Cerebellar cortex (tissue), 1 donor: ENCODE results near the gene CHMP2A.
"Not testable (repeated sequence)": the region's sequence is repeated elsewhere in the genome, so short reads cannot be mapped to it uniquely, and the experiment has no call there.

Source experiments
- DNase-seq: peaks from one replicate; pipeline ENCODE4 v3.0.0-alpha.2; 2015; ENCODE audit warnings: low spot score

CHMP2A gene

DNA sequence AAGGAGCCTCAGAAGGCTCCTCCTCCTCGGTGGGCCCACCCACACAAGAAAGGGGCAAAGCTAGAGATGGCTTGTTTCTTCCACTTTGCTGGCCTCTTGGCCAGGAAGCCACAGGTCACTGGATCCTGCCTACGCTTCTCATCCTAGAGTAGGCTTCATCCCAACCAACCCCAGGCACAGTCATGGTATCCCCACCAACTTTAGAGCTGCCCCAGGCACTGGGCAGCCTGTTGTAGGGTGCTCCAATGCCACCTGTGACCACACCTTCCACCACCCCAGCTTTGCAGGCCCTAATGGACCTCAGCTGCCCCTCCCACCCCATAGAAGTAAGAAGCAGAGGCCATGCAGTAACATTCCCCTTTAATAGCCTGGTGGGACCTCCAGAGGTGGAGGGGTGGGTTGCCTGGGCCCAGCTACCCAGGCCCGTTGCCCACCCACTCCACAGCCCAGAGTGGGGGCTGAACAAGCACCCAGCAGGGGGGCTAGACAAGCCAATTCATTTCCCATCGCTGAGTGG is 522 bp upstream of the CHMP2A start:
- DNase-seq: no peak

DNA sequence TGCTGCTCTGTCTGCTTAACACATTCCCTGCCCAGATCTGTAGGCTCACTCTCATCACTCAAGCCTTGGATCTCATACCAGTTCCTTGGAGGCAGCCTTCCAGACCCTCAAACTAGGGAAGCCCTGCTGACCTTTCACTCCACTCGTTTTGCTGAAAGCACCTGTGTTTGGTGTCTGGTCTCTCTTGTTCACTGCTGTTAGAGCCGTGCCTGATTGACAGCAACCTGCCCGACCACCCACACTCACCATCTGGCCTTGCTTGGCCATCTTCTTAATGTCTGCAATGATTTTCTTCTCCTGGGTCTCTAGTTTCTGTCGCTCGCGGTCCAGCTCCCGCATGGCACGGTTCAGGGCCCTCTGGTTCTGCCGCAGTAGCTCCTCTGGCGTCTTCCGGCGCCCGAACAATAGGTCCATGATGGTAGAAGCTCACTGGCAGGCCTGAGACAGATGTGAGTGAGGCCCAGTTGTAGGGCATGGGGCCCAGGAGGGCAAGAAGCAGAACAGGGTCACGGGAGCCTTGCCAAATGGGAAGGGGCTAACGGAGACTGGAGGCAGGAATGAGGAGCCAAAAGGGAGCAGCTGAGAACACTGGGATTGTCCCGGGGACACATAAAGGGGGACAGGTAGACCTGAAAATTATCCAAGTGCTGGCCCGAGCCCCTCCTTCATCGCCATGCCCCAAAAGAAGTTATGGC is 959 bp downstream of the CHMP2A start:
- DNase-seq: no peak

DNA sequence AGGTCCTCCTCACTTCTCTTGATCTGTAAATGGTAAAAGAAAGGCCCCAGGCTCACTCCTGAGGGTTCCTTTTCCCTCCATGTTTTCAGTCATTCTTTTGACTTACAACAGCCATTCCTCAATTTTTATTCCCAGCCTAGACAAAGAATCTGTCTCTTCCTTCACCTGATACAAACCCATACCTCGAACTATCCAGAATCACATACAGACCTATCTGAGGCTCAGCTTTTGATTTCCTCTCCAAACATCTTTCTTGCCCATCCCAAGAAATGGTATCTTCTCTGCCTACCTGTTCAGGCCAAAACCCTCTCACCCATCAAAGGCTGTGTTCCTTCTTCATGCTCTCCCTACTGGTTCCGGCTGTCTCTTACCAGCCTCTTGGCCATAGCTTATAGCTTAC is 2.2 kb downstream of the CHMP2A start:
- no peak for DNase-seq

DNA sequence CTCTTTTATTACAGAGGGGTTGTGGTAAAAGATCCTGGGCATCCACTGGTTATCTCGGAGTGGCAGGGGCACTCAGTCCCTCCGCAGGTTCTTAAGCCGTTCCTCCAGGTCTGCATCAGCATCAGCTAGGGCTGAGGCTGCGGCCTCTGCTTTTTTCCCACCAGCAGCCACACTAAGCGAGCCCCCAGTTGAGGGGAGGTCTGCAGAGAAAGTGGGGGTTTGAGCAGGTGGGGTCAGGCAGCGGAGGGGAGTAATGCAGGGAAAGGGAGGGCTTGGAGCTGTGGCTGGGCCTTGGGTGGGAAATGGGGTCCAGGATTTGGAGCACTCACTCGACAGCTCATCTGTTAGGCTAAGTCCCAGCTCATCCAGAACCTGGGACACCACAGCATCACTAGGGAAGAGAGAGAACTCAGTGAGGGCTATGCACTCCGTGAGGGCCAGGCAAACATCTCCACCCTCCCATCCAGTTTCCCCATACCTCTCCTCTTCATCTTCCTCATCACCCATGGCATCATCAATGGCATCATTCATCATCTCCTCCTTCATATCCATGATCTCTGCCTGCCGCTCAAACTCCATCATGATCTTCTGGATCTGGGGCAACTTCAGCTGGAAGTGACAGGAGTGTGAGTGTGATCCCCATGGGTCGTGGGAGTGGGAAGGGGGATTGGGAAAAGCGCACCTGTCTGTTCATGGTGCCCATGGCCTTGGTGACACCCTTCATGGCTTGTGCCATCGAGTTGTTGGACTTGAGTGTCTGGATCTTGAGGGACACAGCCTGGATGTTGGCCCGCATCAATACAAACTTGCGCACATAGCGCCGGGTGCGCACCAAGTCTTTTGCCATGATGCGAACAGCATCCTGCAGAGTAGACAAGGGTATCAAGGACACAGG is 3.1 kb downstream of the CHMP2A start:
- DNase-seq: no peak

DNA sequence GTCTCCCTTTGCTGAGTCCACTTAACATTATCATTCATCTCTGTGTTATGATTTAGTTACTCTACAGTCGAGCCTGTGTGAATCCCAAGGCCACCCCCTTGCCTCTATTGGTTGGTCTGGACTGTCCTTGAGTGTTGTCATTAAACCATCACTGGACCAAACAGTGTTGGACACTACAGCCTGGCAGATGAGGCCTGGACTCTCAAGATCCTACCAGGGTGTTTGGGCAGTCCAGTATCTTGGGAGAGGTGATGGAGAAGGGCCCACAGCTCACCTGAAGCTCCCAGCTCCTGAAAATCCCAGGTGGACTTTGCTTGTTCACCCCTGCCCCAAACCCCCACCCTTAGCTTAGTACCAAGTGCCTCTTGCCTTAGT is 3.8 kb downstream of the CHMP2A start:
- no peak for DNase-seq

DNA sequence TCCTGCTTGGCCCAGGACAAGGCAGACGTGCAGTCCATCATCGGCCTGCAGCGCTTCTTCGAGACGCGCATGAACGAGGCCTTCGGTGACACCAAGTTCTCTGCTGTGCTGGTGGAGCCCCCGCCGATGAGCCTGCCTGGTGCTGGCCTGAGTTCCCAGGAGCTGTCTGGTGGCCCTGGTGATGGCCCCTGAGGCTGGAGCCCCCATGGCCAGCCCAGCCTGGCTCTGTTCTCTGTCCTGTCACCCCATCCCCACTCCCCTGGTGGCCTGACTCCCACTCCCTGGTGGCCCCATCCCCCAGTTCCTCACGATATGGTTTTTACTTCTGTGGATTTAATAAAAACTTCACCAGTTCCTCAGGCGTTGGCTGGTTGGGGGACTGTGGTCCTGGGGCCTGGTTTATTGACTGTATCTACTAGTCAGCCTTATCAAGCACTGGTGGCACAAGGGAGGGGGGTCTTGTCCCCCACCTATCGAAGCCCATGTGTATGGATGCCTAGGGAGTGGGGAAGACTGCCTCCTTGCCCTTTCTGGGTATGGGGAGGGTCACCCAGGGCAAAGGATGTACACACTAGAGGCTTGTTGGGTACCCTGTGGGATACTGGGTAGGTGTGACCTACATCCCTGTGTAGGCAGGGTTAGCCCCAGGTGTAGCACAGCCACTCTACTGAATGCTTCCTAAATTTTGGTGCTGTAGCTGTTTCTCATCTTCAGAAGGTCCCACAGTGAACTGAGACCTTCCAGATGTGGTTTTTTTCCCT is 4.4 kb downstream of the CHMP2A start:
- no peak for DNase-seq

DNA sequence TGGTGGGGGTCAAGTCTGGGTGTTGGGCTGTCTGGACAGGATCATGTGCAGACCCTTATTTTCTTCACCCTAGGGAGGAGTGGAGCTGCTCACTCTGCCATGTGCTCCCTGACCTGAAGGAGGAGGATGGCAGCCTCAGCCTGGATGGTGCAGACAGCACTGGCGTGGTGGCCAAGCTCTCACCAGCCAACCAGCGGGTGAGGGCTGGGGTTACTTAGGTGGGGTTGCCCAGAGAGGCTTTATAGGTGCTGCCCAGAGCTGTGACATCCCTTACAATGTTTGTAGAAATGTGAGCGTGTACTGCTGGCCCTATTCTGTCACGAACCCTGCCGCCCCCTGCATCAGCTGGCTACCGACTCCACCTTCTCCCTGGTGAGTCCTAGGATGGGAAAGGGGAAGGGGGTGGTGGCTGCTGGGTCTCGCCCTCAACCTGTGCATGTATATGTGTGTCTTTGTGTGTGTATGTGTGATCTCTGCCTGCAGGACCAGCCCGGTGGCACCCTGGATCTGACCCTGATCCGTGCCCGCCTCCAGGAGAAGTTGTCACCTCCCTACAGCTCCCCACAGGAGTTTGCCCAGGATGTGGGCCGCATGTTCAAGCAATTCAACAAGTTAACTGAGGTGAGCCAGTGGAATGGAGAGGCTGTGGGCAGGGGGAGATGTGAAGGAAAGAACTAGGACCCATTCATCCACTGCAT is 5.1 kb downstream of the CHMP2A start:
- no peak for DNase-seq

DNA sequence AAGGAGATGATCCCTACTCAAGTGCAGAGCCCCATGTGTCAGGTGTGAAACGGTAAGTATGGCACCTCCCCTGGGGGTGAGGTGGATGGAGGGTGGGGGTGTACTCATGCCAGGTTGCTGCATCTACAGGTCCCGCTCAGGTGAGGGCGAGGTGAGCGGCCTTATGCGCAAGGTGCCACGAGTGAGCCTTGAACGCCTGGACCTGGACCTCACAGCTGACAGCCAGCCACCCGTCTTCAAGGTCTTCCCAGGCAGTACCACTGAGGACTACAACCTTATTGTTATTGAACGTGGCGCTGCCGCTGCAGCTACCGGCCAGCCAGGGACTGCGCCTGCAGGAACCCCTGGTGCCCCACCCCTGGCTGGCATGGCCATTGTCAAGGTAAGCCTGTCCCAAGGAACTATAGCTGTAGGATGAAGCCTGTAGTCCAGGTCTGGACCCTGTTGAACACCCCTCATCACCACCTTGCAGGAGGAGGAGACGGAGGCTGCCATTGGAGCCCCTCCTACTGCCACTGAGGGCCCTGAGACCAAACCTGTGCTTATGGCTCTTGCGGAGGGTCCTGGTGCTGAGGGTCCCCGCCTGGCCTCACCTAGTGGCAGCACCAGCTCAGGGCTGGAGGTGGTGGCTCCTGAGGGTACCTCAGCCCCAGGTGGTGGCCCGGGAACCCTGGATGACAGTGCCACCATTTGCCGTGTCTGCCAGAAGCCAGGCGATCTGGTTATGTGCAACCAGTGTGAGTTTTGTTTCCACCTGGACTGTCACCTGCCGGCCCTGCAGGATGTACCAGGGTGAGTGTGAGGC is 5.8 kb downstream of the CHMP2A start:
- DNase-seq: no peak

DNA sequence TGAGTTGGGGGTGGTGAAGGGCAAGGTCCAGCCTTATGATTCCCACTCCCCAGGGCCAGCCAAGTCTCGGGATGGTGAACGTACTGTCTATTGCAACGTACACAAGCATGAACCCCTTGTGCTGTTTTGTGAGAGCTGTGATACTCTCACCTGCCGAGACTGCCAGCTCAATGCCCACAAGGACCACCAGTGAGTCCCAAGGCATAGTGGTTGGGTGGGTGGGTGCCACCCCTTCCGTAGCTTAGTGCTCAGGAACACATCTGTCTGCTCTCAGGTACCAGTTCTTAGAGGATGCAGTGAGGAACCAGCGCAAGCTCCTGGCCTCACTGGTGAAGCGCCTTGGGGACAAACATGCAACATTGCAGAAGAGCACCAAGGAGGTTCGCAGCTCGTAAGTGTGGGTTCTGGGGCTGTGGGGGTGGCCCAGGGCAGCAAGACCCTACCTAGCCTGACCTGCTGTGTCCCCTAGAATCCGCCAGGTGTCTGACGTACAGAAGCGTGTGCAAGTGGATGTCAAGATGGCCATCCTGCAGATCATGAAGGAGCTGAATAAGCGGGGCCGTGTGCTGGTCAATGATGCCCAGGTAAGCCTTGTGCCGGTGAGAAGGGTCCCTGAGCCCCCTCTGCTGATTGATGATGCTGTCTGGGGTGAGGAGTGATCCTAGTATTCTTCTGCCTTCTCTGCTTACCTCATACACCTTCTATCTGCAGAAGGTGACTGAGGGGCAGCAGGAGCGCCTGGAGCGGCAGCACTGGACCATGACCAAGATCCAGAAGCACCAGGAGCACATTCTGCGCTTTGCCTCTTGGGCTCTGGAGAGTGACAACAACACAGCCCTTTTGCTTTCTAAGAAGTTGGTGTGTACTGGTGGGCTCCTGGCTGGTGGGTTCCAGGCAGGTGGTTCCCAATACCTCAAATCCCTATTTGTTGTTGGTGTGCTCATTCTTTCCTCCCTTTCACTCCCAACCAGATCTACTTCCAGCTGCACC is 7.3 kb downstream of the CHMP2A start:
- DNase-seq: no peak

DNA sequence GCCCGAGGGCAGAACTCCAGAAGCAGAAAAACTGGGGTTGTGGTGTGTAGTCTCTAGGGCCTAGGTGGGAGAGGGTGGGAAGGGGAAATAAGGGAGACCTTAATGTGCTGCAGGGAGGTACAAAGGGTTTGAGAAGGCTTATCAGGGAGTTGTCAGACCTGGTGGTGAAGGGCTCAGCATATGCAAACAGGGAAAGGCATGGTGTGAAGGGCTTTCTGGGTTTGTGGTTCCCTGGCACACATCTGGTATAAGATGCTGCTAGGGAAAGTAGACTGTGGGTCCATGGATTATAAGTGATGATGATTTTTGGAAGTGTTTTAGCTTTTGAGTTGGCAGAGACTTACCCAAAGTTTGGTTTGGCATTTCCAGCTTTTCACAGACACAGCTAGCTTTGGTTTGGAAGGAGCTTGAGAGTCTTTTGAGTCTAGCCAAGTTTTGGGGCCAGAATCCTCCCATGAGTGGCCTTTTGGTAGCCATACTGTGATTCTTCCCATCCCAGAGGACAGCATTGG is 8.8 kb downstream of the CHMP2A start:
- DNase-seq: no peak

DNA sequence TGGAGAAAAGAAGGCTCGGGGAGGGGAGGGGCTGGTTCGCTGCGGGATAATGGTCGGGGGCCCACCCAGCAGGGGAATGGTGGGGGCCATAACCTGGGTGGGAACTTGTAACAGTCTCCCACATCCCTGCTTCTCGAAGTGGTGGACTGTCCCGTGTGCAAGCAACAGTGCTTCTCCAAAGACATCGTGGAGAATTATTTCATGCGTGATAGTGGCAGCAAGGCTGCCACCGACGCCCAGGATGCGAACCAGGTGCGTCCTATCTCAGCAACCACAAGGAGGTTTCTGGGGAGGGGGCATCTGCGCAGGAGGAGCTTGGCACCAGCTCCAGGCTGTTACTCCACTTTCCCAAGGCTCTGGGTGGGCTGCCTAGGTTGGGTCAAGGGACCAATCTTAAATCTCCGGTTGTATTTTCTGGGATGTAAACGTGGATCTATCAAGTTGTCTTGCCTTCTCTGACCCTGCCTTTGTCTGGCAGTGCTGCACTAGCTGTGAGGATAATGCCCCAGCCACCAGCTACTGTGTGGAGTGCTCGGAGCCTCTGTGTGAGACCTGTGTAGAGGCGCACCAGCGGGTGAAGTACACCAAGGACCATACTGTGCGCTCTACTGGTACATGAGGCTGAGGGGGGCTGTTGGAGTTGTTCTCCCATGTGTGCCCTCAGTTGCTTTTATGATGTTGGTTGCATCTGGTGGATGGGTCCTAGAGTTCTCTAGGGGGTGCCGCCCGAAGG is 9.5 kb downstream of the CHMP2A start:
- no peak for DNase-seq

DNA sequence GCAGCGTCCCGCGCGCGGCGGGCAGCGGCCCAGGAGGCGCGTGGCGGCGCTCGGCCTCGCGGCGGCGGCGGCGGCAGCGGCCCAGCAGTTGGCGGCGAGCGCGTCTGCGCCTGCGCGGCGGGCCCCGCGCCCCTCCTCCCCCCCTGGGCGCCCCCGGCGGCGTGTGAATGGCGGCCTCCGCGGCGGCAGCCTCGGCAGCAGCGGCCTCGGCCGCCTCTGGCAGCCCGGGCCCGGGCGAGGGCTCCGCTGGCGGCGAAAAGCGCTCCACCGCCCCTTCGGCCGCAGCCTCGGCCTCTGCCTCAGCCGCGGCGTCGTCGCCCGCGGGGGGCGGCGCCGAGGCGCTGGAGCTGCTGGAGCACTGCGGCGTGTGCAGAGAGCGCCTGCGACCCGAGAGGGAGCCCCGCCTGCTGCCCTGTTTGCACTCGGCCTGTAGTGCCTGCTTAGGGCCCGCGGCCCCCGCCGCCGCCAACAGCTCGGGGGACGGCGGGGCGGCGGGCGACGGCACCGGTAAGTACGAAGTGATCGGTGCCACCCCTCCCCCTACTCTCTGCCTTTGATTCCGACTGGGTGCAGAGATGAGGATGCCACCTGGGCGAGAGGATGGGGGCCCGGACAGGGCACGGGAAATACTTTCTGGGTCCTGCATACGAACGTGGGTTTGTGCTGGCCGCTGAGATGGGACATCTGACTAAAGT is 10.2 kb downstream of the CHMP2A start:
- DNase-seq: no peak

DNA sequence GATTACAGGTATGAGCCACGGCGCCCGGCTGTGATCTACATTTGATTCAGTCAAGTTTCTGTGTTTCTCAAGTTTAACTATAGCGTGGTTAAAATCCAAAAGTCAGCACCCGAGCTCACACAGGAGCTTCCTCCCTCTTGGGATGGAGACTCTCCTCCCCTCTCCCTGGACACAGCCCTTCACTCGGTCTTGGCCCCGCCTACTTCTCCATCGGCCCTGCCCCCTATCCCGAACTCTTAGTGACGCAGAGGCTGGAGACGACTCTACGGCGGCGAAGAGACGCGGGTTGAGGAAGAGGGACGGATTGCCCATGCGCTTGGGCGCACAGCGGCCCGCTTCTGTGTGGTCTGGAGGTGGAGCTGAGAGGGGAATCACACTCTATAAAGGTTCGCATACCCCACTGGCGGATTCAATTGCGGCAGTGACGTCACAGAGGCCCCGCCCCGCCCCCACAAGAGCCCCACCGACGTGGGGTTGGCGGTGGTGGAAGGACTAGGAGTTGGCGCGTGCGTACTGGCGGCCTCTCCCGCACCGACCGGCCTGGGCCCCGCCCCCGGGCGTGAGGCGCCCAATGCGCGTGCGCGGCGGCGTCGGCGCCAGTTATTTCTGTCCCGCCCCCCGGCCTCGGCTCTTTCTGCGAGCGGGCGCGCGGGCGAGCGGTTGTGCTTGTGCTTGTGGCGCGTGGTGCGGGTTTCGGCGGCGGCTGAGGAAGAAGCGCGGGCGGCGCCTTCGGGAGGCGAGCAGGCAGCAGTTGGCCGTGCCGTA is 10.9 kb downstream of the CHMP2A start, which contains the start of gene TRIM28:
Gene TRIM28, plus strand, starts transcription at position 239 of the 765 bp plus-strand sequence. CDS start 694 bp downstream, outside the sequence.
- peak; percentile 99 for DNase-seq

DNA sequence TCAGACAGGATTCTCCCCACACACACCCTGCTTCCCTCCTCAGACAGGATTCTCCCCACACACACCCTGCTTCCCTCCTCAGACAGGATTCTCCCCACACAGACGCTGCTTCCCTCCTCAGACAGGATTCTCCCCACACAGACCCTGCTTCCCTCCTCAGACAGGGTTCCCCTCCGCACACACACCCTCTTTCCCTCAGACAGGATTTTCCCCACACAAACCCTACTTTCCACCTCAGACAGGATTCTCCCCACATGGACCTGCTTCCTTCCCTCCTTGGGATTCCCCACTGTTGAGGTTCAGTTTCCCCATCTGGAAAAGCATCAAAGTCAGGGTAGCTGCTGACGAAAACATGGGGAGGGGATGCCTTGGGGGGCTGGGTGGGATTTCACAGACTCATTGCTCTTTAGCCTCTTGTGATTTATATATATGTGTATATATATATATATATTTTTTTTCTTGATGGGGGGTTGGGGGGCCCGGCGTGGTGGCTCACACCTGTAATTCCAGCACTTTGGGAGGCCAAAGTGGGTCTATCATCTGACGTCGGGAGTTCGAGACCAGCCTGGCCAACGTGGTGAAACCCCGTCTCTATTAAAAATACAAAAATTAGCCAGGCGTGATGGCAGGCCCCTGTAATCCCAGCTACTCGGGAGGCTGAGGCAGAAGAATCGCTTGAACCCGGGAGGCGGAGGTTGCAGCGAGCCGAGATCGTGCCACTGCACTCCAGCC is 12.1 kb downstream of the CHMP2A start:
- DNase-seq: not testable (repeated sequence)

DNA sequence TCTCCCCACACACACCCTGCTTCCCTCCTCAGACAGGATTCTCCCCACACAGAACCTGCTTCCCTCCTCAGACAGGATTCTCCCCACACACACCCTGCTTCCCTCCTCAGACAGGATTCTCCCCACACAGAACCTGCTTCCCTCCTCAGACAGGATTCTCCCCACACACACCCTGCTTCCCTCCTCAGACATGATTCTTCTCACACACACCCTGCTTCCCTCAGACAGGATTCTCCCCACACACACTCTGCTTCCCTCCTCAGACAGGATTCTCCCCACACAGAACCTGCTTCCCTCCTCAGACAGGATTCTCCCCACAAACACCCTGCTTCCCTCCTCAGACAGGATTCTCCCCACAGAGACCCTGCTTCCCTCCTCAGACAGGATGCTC is 15.7 kb downstream of the CHMP2A start:
- DNase-seq: not testable (repeated sequence)
